Glutamatergic neuron (in vitro differentiated cells): ENCODE measurements around the gene BTBD9. TPM values are rescaled to one million over a fixed set of nuclear protein-coding genes. Genes with fewer than 3 reads are reported as not detected.

ENCODE experiments used
- DNase-seq: peaks from one replicate; pipeline ENCODE4 v3.0.0; 2022
- H3K27ac Mint-ChIP-seq: one replicate; pipeline ENCODE4 v1.8.0; 2020; ENCODE audit warnings: mild to moderate bottlenecking, mixed read lengths, inconsistent platforms; ENCODE audit not compliant: unreplicated experiment
- H3K27me3 Mint-ChIP-seq: one replicate; pipeline ENCODE4 v1.8.0; 2020; ENCODE audit warnings: mild to moderate bottlenecking, moderate library complexity, mixed read lengths, inconsistent platforms; ENCODE audit not compliant: unreplicated experiment
- H3K36me3 Mint-ChIP-seq: one replicate; pipeline ENCODE4 v1.8.0; 2020; ENCODE audit warnings: mild to moderate bottlenecking, mixed read lengths, inconsistent platforms; ENCODE audit not compliant: unreplicated experiment
- H3K4me1 Mint-ChIP-seq: one replicate; pipeline ENCODE4 v1.8.0; 2020; ENCODE audit warnings: mild to moderate bottlenecking, low read depth, mixed read lengths, inconsistent platforms; ENCODE audit not compliant: unreplicated experiment
- H3K4me3 Mint-ChIP-seq: one replicate; pipeline ENCODE4 v1.8.0; 2020; ENCODE audit warnings: mild to moderate bottlenecking, mixed read lengths, inconsistent platforms; ENCODE audit not compliant: unreplicated experiment
- H3K9me3 Mint-ChIP-seq: one replicate; pipeline ENCODE4 v1.8.0; 2020; ENCODE audit warnings: mild to moderate bottlenecking, moderate library complexity, mixed read lengths, inconsistent platforms; ENCODE audit not compliant: unreplicated experiment
- total RNA-seq: library from RNA; stranded (reverse); fragmentation: NEBNext Ultra II Directional; extraction: Animal tissue kit (Norgen Biotek cat#: 25700); gene quantifications from one replicate; pipeline ENCODE4 v1.2.1, GENCODE V29; 2021; ENCODE audit not compliant: unreplicated experiment
- TF ChIP-seq, protein P1 (sequence below): fragments of 200-600 bp; sonication (generic); IDR thresholded peaks from one replicate; pipeline ENCODE4 v1.5.0; 2021; ENCODE audit not compliant: partially characterized antibody, unreplicated experiment

The BTBD9 gene
- total RNA-seq, 1 donor from 2014 or later = 18.8 TPM

DNA sequence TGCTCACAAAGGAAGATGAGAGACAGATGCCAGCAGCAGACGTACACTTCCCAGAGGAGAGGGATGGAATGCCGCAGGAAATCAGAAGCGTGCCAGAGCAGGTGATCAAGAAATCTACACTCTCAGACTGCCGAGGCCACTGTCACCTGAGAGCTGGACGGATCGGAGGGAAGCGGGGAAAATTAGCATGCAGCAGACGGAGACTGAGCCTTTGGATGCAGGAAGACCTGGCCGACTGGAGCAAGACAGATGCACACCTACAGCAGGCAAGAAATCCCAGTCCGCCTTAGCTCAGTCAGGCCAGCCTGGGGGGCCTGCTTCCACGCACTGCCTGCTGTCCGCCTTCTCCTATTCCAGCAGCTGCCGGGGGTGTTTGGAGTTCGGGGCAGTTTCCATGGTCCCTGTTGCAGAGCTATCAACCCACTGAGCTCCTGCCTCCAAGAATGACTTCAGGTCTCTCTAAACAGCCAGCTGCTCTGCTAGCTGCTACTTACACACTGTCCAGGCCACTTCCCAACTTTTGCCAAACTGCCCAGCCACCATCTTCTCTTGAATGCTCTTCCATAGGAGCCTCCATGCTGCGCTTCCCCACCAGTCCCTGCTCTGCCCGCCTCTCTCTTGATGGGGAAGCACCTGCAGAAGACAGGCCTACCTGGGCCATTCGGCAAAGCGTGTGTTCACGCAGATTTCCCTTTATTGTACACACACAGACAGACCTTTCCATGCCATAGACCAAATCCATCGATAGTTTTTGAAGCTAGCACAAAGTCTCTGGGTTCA is 451.7 kb downstream of the BTBD9 start:
- Mint-ChIP-seq H3K4me3 (peak overlapping the region; percentile 75), H3K27ac (peak overlapping the region; percentile 91), H3K36me3 (no peaks in the 10 kb centered on the region), H3K4me1 (peaks cover 73% of the 10 kb centered on the region), H3K27me3 (peaks cover 19% of the 10 kb centered on the region), H3K9me3 (peaks cover 25% of the 10 kb centered on the region)
- no peak for DNase-seq
- TF ChIP-seq, protein P1, sequence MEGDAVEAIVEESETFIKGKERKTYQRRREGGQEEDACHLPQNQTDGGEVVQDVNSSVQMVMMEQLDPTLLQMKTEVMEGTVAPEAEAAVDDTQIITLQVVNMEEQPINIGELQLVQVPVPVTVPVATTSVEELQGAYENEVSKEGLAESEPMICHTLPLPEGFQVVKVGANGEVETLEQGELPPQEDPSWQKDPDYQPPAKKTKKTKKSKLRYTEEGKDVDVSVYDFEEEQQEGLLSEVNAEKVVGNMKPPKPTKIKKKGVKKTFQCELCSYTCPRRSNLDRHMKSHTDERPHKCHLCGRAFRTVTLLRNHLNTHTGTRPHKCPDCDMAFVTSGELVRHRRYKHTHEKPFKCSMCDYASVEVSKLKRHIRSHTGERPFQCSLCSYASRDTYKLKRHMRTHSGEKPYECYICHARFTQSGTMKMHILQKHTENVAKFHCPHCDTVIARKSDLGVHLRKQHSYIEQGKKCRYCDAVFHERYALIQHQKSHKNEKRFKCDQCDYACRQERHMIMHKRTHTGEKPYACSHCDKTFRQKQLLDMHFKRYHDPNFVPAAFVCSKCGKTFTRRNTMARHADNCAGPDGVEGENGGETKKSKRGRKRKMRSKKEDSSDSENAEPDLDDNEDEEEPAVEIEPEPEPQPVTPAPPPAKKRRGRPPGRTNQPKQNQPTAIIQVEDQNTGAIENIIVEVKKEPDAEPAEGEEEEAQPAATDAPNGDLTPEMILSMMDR = no peak

DNA sequence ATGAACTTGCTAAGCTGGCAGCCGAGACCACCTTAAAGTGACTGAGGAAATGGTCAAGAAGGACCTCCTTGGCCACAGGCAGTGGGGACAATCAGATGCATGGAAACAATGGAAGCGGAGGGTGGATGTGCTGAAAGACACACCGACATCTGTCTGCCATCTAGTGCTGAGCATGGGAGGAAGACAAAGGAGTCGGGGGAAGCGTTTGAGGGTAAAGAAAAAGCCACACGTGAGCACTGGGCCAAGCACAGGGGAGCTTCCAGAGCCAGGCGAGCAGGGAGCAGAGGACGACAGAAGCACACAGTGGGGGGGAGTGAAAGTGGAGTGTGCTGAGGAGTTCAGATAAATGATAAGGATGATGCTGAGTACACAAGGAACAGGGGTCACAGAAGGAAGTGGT is 452.4 kb downstream of the BTBD9 start:
- peak overlapping the region; percentile 91 for H3K27ac Mint-ChIP-seq

DNA sequence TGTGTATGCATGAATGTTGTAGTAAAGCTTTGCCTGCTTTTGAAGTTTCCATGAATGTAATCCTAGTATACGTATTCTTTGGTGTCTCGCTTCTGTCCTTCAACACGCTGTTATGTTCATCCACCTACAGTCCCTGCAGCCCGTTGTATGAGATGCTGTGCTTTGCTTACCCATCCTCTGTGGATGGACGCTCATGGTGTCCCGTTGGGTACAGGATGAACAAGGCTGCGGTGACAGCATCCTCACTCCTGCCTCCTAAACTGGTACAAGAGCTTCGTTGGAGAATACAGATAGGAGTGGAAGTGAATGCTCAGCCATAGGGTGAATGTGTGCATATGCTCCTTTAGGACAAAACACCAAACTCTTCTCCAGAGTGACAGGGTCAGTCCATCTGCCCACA is 454.0 kb downstream of the BTBD9 start:
- DNase-seq = no peak
- TF ChIP-seq, protein P1 = no peak
- peaks cover 17% of the 10 kb centered on the region for H3K27me3 Mint-ChIP-seq

More for the DNA sequence above, 452.4 kb downstream of the BTBD9 start:
- peak overlapping the region; percentile 75 for H3K4me3 Mint-ChIP-seq
- H3K9me3 Mint-ChIP-seq = peaks cover 25% of the 10 kb centered on the region
- TF ChIP-seq, protein P1 = no peak
- no peaks in the 10 kb centered on the region for H3K36me3 Mint-ChIP-seq
- H3K27me3 Mint-ChIP-seq = peaks cover 17% of the 10 kb centered on the region
- DNase-seq = no peak
- H3K4me1 Mint-ChIP-seq = peaks cover 69% of the 10 kb centered on the region

DNA sequence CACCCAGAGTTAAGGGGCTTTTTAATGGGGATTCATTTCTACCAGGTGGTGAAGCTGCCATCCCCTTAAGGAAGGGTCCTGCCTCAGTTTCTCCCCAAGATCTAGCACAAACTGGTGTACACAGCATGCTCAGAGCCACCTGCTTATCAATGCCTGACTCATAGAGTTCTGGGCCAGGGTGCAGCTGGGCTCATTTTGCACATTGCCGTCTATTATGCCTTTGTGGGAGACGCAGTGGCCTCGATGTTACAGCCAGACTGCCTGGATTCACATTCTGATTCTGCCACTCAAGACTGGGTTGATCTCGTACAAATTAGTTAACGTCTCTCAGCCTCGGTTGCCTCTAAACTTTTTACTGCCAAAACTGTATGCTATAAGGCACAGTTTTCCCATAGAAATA is 454.5 kb downstream of the BTBD9 start:
- DNase-seq = no peak
- H3K9me3 Mint-ChIP-seq = peaks cover 12% of the 10 kb centered on the region
- peaks cover 67% of the 10 kb centered on the region for H3K4me1 Mint-ChIP-seq
- H3K27me3 Mint-ChIP-seq = peaks cover 15% of the 10 kb centered on the region
- H3K27ac Mint-ChIP-seq = no peak overlapping the region
- TF ChIP-seq, protein P1 = no peak
- H3K36me3 Mint-ChIP-seq = no peaks in the 10 kb centered on the region
- H3K4me3 Mint-ChIP-seq = no peak overlapping the region

More for the DNA sequence above, 454.0 kb downstream of the BTBD9 start:
- no peaks in the 10 kb centered on the region for H3K36me3 Mint-ChIP-seq
- H3K27ac Mint-ChIP-seq = no peak overlapping the region
- H3K9me3 Mint-ChIP-seq = peaks cover 16% of the 10 kb centered on the region
- H3K4me1 Mint-ChIP-seq = peaks cover 64% of the 10 kb centered on the region
- no peak overlapping the region for H3K4me3 Mint-ChIP-seq

DNA sequence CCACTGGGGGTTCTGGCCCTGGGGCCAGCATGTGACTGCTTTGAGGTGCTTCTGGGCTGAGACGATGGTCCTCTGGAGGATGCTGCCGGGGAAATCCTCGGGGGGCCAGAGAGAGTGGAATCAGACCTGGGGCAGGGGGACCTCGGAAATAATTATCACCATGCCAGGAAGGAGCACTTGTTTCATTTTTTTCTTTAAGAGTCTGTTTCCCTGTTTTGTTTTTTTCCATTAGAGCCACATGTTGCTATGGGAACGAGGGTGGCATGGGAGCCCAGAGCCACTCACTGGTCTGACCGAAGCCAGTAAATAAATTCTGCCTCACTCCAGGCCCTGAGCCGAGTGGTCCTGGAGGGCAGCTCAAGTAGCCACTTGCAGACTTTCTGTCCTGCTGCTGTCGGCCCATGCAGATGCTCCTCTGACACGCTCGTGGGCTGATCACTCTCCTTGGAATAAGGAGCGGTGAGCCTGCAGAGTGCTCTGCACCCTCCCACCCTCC is 455.1 kb downstream of the BTBD9 start:
- no peak overlapping the region for H3K4me3 Mint-ChIP-seq
- TF ChIP-seq, protein P1 = no peak
- no peak overlapping the region for H3K27ac Mint-ChIP-seq
- H3K4me1 Mint-ChIP-seq = peaks cover 71% of the 10 kb centered on the region
- no peak for DNase-seq
- peaks cover 12% of the 10 kb centered on the region for H3K9me3 Mint-ChIP-seq
- H3K27me3 Mint-ChIP-seq = peaks cover 15% of the 10 kb centered on the region
- H3K36me3 Mint-ChIP-seq = no peaks in the 10 kb centered on the region
